ENCODE measurements around the gene ZNF692.

The ZNF692 gene

GRCh38 chr1:248800459-248800858, 58.4 kb downstream of the ZNF692 start:
- ATAC-seq (ENCODE audit: low read depth) (no peak), DNase-seq (ENCODE audit: low spot score) (no peak)
- no peak for TF ChIP-seq CTCF (IDR thresholded peaks at IDR 0.05; ENCODE audit: poor library complexity, severe bottlenecking)
- no peak overlapping the region for H3K4me3 ChIP-seq (ENCODE audit: severe bottlenecking)
- H3K27me3 ChIP-seq (ENCODE audit: insufficient read depth, poor library complexity, severe bottlenecking): no peaks in the 10 kb centered on the region
- no peak overlapping the region for H3K27ac ChIP-seq (ENCODE audit: poor library complexity, severe bottlenecking)
- no peaks in the 10 kb centered on the region for H3K4me1 ChIP-seq (ENCODE audit: insufficient read depth, poor library complexity, severe bottlenecking)
- no peaks in the 10 kb centered on the region for H3K36me3 ChIP-seq (ENCODE audit: low read depth)
- no peaks in the 10 kb centered on the region for H3K9me3 ChIP-seq (ENCODE audit: severe bottlenecking)
